ENCODE data around the gene TRAPPC5.

The TRAPPC5 gene

DNA sequence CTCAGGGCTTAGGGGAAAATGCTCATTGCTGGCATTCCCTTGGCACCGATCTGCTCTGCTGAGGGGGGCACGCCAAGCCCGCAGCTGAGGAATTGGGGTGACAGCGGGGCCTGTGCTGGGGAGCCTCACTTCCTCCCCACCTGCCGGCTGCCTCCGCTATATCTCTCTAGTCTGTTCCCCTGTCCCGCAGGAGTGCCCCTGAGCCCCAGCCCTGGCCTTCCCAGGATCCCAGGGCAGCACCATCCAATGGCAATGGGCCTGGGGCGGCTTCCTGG lies 34.3 kb upstream of the TRAPPC5 start:
- no peak for DNase-seq

DNA sequence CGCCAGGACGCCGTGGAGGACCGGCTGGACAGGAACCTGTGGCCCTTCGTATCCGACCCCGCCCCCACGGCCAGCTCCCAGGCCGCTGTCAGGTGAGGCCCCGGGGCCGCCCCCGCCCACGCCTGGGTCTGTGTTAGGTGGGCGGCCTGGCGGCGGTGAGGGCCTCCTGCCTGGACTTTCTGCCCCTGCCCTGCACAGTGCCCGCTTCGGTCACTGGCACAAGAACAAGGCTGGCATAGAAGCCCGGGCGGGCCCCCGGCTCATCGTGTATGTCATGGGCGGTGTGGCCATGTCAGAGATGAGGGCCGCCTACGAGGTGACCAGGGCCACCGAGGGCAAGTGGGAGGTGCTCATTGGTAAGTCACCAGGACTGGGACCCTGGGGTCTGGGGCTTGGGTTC lies 33.5 kb upstream of the TRAPPC5 start:
- no peak for DNase-seq

DNA sequence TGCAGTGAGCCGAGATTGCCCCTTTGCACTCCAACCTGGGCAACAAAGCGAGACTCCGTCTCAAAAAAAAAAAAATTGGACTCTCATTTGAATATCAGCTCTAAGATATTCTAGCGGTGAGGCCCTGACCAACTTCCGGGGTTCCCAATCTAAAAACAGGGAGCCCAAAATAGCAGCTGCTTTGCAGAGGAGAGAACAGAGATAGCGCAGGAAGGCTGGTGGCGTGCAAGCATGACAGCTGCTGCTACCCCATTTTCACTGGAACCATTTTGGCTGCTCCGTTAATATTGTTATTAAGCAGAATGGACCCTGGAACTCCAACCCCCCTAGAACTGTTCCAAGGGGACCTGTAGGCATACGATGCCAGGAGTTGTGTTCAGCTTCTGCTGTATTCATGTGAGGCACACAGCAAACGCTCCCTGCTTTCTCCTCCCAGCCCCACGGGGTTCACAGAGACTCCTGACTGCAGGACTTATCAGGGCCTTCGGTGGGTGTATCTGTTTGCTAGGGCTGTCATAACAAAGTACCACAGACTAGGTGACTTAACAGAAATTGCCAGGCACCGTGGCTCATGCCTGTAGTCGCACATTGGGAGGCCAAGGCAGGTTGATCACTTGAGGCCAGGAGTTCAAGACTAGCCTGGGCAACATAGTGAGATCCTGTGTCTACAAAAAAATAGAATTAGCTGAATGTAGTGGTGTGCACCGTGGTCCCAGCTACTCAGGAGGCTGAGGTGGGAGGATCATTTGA lies 32.2 kb upstream of the TRAPPC5 start:
- DNase-seq = no peak

DNA sequence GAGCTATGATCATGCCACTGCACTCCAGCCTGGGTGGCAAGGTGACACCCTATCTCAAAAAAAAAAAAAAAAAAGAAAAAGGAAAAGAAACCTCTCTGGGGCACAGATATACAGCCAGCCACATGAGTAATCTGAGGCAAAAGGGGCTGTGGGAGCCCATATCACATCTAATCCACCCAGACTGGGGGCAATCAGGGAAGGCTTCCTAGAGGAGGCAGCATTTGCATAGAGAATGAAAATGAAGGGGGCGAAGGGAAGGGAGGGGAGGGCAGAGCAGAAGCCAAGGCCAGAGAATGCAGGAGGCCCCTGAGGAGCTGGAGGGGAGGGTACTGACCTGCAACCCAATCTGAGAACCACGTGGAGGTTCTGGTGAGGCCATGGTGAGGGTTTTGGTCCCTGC lies 30.5 kb upstream of the TRAPPC5 start:
- no peak for DNase-seq

- DNase-seq = peak; percentile 86 to 89
Measured at GRCh38 chr19:7652061-7652641, 28.5 kb upstream of the TRAPPC5 start.

GRCh38 chr19:7654401-7654800 lies 26.2 kb upstream of the TRAPPC5 start:
- DNase-seq = no peak

DNA sequence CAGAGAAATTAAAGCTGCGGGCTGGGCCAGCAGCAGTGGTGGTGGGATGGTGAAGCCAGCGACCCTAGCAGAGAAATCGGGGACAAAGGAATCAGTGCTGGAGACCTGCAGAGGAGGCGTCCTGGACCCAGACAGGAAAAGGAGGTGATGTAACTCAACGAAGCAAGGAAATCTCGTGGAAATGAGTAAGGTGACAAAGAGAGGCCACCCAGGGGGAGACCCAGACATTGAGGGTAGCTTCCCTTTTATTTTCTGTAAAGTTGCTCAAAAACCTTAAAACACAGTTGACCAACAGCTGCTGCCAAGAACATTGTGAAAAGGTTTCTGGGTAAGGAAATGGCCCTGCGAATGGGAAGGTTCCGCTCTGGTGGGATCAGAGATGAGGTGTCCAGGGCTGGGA lies 25.1 kb upstream of the TRAPPC5 start:
- DNase-seq = peak in 1 of 2 donors; percentile 55

- peak; percentile 37 to 71 for DNase-seq
Measured at GRCh38 chr19:7657131-7657751, 23.4 kb upstream of the TRAPPC5 start.

DNA sequence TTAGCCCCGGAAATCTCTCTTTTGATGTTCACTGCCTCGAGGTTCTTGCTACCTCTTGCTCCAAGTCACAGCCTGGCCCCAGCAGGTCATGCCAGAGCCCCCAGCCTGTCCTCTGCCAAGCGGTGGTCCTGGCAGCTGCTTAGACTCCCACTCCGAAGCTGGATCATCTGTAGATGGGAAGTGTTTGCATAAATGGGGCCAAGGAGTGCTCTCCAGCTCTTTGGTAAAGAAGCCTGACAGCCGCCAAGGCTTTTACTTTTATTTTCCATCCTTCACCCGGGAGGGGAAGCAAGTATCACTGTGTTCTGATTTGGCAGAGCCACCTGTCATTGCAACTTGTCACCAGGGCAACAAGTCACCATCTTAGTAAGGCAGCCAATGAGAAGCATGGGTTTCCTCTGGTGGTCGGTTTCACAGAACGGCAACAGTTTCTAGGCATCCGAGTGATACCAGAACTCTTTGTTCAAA lies 22.4 kb upstream of the TRAPPC5 start:
- DNase-seq = peak; percentile 71 to 78

- no peak for DNase-seq
Measured at GRCh38 chr19:7661744-7662538, 18.7 kb upstream of the TRAPPC5 start.

- no peak for DNase-seq
Measured at GRCh38 chr19:7662657-7663056, 18.0 kb upstream of the TRAPPC5 start.

DNA sequence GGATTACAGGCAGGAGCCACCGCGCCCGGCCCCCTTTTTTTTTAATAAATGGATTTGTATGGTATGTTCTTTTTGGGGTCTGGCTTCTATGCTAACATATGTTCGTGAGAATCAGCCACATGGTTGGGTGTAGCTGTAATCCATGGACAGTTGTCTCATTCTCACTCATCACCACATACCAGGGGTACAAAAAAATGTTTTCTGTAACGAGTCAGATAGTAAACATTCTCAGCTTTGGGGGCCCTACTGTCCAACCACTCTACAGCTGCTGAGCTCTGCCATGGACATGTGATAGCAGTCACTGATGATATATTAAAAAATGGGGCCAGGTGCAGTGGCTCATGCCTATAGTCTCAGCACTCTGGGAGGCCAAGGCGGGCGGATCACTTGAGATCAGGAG lies 16.9 kb upstream of the TRAPPC5 start:
- DNase-seq = no peak

GRCh38 chr19:7665076-7665475 lies 15.6 kb upstream of the TRAPPC5 start:
- DNase-seq = no peak

DNA sequence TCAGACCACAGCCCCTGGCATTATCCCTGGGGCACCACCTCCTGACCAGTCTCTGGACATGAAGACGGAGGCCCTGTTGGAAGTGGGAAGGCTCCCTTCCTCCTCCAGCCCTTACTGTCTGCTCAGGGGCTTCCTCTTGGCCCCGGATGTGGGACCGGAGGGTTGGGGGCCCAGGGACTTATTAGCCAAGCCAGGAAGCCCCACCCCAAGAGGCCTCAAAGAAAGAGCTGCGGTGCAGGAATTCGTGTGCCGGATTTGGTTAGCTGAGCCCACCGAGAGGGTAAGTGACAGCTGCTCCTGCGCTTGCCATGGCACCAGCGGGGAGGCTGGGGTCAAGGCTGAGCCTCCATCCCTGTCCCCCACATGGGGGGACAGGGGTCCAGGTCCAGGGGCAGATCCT lies 11.8 kb upstream of the TRAPPC5 start, which contains the start of gene RETN:
RETN (plus strand) TSS at position 208 of the 400 bp plus-strand sequence. CDS start 278 bp downstream, outside the sequence.
- no peak for DNase-seq

DNA sequence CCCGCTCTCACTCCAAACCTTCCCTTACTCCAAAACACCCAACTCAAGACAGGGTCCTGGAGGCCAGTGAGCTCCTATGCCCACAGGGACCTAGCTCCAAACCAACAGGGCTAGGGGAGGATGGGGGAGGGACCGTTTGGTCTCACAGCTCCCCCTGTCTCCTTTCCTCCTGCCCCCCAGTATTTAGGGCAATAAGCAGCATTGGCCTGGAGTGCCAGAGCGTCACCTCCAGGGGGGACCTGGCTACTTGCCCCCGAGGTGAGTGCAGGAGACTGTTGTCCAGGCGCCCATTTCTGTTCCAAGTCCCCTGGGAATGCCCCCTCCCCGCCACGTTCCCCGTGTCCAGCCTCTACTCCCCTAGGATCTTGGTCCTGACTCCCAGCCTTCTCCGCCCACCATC lies 11.0 kb upstream of the TRAPPC5 start:
- DNase-seq = no peak

DNA sequence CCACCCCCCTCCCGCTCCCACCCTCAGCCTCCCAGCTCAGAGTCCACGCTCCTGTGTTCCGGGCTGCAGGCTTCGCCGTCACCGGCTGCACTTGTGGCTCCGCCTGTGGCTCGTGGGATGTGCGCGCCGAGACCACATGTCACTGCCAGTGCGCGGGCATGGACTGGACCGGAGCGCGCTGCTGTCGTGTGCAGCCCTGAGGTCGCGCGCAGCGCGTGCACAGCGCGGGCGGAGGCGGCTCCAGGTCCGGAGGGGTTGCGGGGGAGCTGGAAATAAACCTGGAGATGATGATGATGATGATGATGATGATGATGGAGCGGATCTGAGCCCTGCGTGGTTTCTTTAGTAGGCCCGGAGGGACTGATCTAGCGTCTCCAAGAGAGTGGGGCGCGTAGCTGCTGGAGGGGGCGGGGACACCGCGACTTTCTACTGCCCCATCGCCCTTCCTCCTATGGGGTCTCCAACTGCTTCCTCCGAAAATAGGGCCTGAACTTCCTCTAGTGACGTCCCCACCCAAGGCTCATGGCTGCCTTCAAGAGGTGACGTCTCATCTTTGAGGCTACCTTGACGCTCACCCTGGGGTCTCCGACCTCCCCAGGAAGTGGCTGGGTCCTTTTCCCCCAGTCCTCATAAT lies 10.4 kb upstream of the TRAPPC5 start:
- DNase-seq = peak; percentile 34 to 50

DNA sequence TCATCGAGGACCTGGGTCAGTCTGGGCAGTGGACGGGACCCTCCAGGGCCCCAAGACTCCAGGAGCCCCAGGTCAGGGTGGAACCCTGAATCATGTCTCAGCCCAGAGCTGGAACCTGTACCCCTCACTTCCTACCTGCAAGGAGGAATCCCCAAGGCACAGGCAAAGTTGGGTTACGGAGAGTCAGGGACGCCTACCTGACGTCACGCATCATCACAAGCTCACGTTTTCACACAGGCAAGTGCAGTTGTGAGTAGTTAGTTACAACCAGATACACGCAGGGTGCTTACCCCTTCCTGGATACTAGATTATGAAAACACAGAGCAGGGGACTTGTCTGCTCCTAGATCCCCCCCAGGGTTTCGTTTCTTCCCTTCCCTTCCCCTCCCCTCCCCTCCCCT lies 9.8 kb upstream of the TRAPPC5 start:
- no peak for DNase-seq

- no peak for DNase-seq
Measured at GRCh38 chr19:7672522-7672921, 8.1 kb upstream of the TRAPPC5 start.

DNA sequence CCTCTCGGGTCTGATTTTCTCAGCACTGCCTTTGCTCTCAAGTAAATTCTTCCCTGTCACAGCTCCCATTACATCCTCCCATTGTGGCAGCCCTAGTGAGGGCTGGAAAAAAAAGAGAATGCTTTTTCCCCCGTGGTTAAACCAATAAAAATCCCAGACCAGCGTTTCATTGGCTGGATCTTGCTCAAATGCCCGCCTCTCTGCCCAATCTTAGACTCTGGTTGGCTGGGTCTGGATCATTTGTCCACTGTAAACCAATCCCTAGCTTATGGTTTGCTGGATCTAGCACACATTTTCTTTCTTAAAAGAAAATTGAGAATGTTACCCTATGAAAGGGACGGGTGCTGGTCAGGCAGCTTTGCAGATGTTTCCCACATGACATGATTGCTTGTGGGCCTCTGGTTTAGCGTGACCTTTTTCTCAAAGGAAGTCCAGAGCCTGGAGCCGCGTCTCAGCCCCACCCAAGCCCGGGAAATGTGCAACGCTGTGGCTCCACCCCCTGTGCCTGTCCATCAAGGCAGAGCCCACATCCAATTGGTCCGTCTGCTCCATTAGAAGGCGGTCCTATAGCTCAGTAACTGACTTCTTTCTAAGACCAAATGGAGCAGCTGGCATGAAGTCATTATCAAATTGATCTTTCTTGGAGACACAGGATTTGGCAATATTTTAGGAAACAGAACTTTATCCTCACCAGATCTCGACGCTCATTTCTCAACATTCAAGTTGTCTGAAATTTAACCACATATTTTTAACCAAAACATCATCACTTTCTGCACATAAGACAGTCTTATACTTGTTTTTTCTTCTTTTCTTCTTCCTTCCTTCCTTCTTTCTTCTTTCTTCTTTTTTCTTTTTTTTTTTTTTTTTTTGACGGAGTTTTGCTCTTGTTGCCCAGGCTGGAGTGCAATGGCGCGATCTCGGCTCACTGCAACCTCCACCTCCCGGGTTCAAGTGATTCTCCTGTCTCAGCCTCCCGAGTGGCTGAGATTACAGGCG lies 6.3 kb upstream of the TRAPPC5 start:
- DNase-seq = peak; percentile 56 to 76

DNA sequence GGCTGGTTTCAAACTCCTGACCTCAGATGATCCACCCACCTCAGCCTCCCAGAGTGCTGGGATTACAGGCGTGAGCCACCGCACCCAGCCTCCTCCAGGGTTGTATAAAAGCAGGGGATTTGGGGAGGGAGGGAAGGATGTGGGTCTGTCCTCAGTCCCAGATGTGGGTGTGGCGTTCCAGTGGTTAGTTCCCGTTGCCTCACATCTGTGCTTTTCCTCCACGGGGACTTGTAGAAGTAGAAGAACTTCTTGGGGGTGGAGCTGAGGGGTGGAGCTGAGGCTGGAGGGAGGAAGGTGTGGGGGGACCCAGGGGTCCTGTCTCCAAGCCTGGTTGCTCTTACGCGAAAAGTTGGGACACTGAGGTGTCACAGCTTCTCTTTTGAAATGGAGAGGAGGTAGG lies 4.3 kb upstream of the TRAPPC5 start:
- DNase-seq = peak in 1 of 2 donors; percentile 29

DNA sequence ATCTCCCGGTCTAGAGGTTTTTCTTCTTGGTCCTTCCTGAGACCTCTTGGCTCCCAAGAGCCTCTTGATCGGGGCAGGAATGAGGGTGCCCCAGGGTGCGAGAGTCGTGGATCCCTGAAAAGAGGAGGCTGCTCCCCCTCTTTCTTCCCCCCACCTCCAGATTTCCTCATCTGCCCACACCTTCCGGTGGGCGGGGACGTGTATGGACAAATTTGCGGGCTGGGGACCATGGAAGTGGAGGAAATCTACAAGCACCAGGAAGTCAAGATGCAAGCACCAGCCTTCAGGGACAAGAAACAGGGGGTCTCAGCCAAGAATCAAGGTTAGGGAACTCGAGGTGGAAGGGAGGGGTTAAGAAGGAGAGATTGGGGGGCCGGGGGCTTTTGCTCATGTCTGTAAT lies 3.8 kb upstream of the TRAPPC5 start, which contains the start of gene MCEMP1:
MCEMP1 (plus strand) TSS at position 237 of the 400 bp plus-strand sequence; CDS start at position 268, 31 bp downstream.
- no peak for DNase-seq
